Testis (tissue), 2 donors: ENCODE data around the gene PTPN21.

Source experiments
- POLR2A ChIP-seq: fragments of 450-650 bp; IDR thresholded peaks from one replicate; pipeline ENCODE4 v1.6.1; 2017; ENCODE audit warnings: antibody characterized with exemption, mild to moderate bottlenecking, moderate library complexity
- TF ChIP-seq, protein P1 (sequence below), 3 experiments: fragments of 450-650 bp in 2 of 3; fragments of 200-600 bp in 1 of 3; sonication (generic) in 1 of 3; IDR thresholded peaks; one replicate each; pipeline ENCODE4 v1.5.1; 2016 to 2019; ENCODE audit warnings: antibody characterized with exemption in 3 of 3, mild to moderate bottlenecking in 2 of 3, moderate library complexity in 1 of 3

DNA sequence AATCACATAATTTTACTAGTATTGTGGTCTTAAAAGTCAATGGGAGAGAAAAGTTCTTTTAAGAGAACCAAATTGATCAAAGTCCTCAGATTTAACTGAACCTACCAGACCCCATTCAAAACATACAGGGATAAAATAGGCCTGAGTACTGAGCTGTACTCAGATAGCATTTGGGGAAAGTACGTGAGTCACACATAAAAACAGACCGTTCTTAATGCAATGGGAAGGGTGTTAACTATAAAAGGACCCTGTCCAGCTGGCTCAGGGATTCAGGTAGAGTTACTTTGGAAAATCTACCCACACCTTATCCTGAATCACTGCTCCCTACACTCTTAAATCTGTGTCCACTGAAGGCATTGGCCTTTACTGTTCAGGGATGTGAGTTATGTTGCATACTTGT lies 78.0 kb downstream of the PTPN21 start:
- no peak for TF ChIP-seq POLR2A
- TF ChIP-seq, protein P1, sequence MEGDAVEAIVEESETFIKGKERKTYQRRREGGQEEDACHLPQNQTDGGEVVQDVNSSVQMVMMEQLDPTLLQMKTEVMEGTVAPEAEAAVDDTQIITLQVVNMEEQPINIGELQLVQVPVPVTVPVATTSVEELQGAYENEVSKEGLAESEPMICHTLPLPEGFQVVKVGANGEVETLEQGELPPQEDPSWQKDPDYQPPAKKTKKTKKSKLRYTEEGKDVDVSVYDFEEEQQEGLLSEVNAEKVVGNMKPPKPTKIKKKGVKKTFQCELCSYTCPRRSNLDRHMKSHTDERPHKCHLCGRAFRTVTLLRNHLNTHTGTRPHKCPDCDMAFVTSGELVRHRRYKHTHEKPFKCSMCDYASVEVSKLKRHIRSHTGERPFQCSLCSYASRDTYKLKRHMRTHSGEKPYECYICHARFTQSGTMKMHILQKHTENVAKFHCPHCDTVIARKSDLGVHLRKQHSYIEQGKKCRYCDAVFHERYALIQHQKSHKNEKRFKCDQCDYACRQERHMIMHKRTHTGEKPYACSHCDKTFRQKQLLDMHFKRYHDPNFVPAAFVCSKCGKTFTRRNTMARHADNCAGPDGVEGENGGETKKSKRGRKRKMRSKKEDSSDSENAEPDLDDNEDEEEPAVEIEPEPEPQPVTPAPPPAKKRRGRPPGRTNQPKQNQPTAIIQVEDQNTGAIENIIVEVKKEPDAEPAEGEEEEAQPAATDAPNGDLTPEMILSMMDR (IDR thresholded peaks at IDR 0.05): no peak
